ENCODE measurements around the gene GRHL1.
A peak's percentile ranks its signal among the peaks of the same experiment; 100 is the strongest.

GRHL1 gene

DNA sequence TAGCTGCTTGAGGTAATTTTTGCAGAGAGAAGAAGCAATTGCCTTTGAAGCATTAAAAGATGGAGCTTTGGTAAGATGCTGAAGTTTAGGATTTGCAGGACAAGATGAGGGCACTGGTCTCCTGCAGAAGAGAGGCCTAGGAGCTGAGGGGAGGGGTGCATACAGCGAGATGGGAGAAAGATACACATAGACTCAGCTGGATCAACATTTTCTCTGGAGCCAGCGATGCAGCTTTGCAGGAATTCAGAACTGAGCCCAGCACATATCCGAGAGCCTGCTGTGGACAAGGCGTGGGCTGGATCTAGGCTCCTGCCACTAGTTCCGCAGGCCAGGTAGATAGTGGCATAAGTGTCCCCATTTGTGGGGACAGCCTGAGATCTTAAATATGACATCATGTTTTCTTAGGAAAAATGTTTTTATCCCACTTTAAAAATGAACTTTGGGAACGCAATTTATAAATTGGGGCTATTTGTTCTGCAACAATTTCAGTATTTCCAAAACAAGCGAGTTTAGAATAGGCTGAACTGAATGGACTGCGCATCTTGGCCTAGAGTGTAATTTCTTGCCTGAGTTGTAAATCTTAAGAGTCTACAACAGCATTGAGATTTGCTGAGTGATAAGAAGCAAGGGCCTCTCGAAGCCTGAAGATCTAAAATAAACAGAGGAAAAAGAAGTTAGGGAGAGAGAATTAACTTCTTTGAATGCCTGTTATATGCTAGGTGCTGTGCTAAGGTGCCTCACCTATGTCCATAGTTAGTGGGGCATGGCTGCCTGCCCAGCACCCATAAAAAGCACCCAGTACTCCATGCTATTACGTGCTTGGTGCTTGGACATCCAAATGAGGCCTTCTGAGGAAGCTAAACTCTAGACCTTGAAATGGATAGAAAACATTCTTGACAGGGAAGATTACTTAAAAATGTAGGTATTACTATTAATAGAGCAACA lies 17.3 kb downstream of the GRHL1 start:
- Histone ChIP-seq H3K9ac (ENCODE audit: low read depth, low read length, poor library complexity) (no peak overlapping the region), H3K4me2 (ENCODE audit: insufficient read depth, low read length, poor library complexity, severe bottlenecking) (no peak overlapping the region), H3K9me3 (replicated peaks in 1 of 2; ENCODE audit: control insufficient read depth in 2 of 2, insufficient read depth in 1 of 2, low read depth in 1 of 2, low read length in 2 of 2) (no peaks in the 10 kb centered on the region), H3K4me3 (ENCODE audit: low read length in 2 of 2) (no peak overlapping the region), H2BK12ac (ENCODE audit: low read length) (no peak overlapping the region), H3K27ac (replicated peaks; ENCODE audit: low read length) (no peak overlapping the region), H4K91ac (ENCODE audit: low read depth, low read length, poor library complexity) (no peak overlapping the region), H2AK5ac (ENCODE audit: low read depth, low read length) (no peak overlapping the region), H3K18ac (ENCODE audit: low read length) (no peak overlapping the region), H4K8ac (ENCODE audit: low read depth, low read length) (no peak overlapping the region), H2BK5ac (ENCODE audit: low read length) (no peak overlapping the region), H2BK15ac (ENCODE audit: low read length) (no peak overlapping the region), H3K4ac (ENCODE audit: low read length) (no peak overlapping the region), H3K23ac (ENCODE audit: low read depth, low read length, poor library complexity) (no peak overlapping the region), H3K79me1 (ENCODE audit: low read depth, low read length) (no peaks in the 10 kb centered on the region), H3K36me3 (replicated peaks in 1 of 2; ENCODE audit: control insufficient read depth in 2 of 2, insufficient read depth in 2 of 2, low read length in 2 of 2) (peaks cover 0 to 2% of the 10 kb centered on the region in 2 donors), H3K27me3 (ENCODE audit: control insufficient read depth in 3 of 3, insufficient read depth in 3 of 3, low read depth in 1 of 3, low read length in 3 of 3) (no peaks in the 10 kb centered on the region), H3K14ac (ENCODE audit: low read length) (no peak overlapping the region), H2AFZ (ENCODE audit: low read length) (peak overlapping the region; percentile 45), H2BK120ac (ENCODE audit: low read depth, low read length) (no peak overlapping the region), H3K4me1 (ENCODE audit: control insufficient read depth in 2 of 2, insufficient read depth in 1 of 2, low read depth in 1 of 2, low read length in 2 of 2) (peaks cover 20 to 22% of the 10 kb centered on the region in 2 donors)
- no CpG with 5 or more reads among the region's 10 CpGs for WGBS, 2 donors (ENCODE audit: extremely low coverage in 2 of 2, insufficient read length in 2 of 2, insufficient replicate concordance in 1 of 2)
- DNase-seq (ENCODE audit: low spot score): no peak

DNA sequence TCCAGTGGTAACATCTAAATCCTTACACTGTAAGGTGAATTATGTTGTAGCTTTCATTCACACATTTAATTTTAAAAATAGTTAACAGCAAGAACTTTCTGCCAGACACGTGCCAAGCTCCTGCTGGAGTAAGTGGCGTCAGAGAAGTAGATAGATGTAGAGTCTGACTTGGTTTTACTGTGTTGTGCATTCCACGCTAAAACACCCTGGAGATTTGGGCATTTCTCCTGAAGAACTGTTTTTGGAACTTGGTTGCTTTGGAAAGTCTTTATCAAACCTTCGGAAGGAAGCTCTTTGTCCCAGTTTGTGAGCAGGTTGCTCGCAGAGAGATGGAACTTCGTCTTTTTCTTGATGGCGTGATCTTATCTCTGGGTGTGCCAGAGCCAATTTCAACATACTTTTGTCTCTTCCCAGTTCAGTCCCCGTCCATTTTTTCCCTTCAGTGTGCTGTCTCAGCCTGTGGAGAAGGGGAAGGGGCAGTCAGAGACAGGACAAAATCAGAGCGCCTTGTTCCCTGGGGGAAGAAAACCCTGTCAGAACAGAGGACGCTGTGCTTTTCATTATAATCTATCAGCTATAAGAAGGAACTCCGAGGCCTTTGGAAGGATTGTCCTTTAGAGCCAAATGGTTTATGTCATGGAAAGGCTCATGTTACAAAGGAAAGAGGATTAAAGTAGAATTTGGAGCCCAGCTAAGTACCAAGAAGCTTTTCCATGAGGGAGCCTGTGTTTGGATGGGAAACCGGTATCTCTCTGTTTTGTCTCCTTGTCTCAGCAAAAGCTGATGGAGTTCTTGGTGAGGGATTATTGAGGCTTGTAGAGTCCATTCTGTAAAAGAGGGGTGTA lies 18.9 kb downstream of the GRHL1 start:
- Histone ChIP-seq H2BK120ac (ENCODE audit: low read depth, low read length) (no peak overlapping the region), H2AFZ (ENCODE audit: low read length) (no peak overlapping the region), H3K36me3 (replicated peaks in 1 of 2; ENCODE audit: control insufficient read depth in 2 of 2, insufficient read depth in 2 of 2, low read length in 2 of 2) (peaks cover 0 to under 1% of the 10 kb centered on the region in 2 donors), H3K27me3 (ENCODE audit: control insufficient read depth in 3 of 3, insufficient read depth in 3 of 3, low read depth in 1 of 3, low read length in 3 of 3) (no peaks in the 10 kb centered on the region), H3K18ac (ENCODE audit: low read length) (no peak overlapping the region), H2BK15ac (ENCODE audit: low read length) (no peak overlapping the region), H3K4me2 (ENCODE audit: insufficient read depth, low read length, poor library complexity, severe bottlenecking) (no peak overlapping the region), H4K8ac (ENCODE audit: low read depth, low read length) (no peak overlapping the region), H3K14ac (ENCODE audit: low read length) (no peak overlapping the region), H2BK5ac (ENCODE audit: low read length) (no peak overlapping the region), H3K4ac (ENCODE audit: low read length) (no peak overlapping the region), H3K4me3 (ENCODE audit: low read length in 2 of 2) (no peak overlapping the region), H3K23ac (ENCODE audit: low read depth, low read length, poor library complexity) (no peak overlapping the region), H3K79me1 (ENCODE audit: low read depth, low read length) (no peaks in the 10 kb centered on the region), H2AK5ac (ENCODE audit: low read depth, low read length) (no peak overlapping the region), H3K27ac (replicated peaks; ENCODE audit: low read length) (peak overlapping the region; percentile 42), H3K9me3 (replicated peaks in 1 of 2; ENCODE audit: control insufficient read depth in 2 of 2, insufficient read depth in 1 of 2, low read depth in 1 of 2, low read length in 2 of 2) (no peaks in the 10 kb centered on the region), H3K9ac (ENCODE audit: low read depth, low read length, poor library complexity) (no peak overlapping the region), H2BK12ac (ENCODE audit: low read length) (no peak overlapping the region), H3K4me1 (ENCODE audit: control insufficient read depth in 2 of 2, insufficient read depth in 1 of 2, low read depth in 1 of 2, low read length in 2 of 2) (peaks cover 20 to 22% of the 10 kb centered on the region in 2 donors), H4K91ac (ENCODE audit: low read depth, low read length, poor library complexity) (no peak overlapping the region)
- no peak for DNase-seq (ENCODE audit: low spot score)
- WGBS, 2 donors (ENCODE audit: extremely low coverage in 2 of 2, insufficient read length in 2 of 2, insufficient replicate concordance in 1 of 2): no CpG with 5 or more reads among the region's 12 CpGs

DNA sequence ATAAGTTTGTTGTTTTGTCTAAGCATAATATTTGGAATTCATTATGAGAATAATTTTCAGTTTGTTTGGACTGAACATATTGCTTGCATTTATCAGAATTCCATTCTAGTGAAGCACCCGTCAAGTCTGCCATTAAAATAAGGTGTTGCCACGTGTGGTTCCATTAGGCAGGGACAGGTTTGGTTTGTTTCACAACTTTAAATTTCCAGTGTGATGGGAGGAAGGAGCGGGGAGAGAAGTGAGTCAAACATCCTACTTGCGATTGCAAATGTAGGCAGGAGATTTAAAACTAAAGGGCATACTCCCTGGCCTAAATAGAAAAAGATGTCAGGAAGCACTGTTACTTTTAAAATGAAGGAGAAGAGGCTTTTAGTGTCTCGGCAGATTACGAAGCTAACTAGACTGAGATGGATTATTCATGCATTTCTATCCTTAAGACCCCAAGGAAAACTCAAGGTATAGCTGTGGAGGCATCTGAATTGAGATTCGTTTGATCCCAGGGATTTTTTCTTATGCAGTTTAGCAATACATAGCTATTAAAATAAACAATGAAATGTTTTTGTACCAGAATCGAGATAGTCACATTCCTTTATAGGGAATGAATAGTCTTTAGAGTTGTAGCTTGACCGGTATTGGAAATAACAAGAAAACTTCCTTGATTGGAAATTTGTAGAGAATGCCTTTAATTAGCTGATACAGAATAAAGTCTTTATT lies 19.8 kb downstream of the GRHL1 start:
- Histone ChIP-seq H3K4me1 (ENCODE audit: control insufficient read depth in 2 of 2, insufficient read depth in 1 of 2, low read depth in 1 of 2, low read length in 2 of 2) (peaks cover 20 to 22% of the 10 kb centered on the region in 2 donors), H2BK12ac (ENCODE audit: low read length) (no peak overlapping the region), H3K27me3 (ENCODE audit: control insufficient read depth in 3 of 3, insufficient read depth in 3 of 3, low read depth in 1 of 3, low read length in 3 of 3) (no peaks in the 10 kb centered on the region), H3K14ac (ENCODE audit: low read length) (no peak overlapping the region), H3K9ac (ENCODE audit: low read depth, low read length, poor library complexity) (no peak overlapping the region), H2BK15ac (ENCODE audit: low read length) (no peak overlapping the region), H3K9me3 (replicated peaks in 1 of 2; ENCODE audit: control insufficient read depth in 2 of 2, insufficient read depth in 1 of 2, low read depth in 1 of 2, low read length in 2 of 2) (no peaks in the 10 kb centered on the region), H2AK5ac (ENCODE audit: low read depth, low read length) (no peak overlapping the region), H4K8ac (ENCODE audit: low read depth, low read length) (no peak overlapping the region), H3K36me3 (replicated peaks in 1 of 2; ENCODE audit: control insufficient read depth in 2 of 2, insufficient read depth in 2 of 2, low read length in 2 of 2) (no peaks in the 10 kb centered on the region), H2BK120ac (ENCODE audit: low read depth, low read length) (no peak overlapping the region), H4K91ac (ENCODE audit: low read depth, low read length, poor library complexity) (no peak overlapping the region), H3K4me3 (ENCODE audit: low read length in 2 of 2) (no peak overlapping the region), H2AFZ (ENCODE audit: low read length) (no peak overlapping the region), H3K18ac (ENCODE audit: low read length) (no peak overlapping the region), H3K4ac (ENCODE audit: low read length) (no peak overlapping the region), H2BK5ac (ENCODE audit: low read length) (no peak overlapping the region), H3K23ac (ENCODE audit: low read depth, low read length, poor library complexity) (no peak overlapping the region), H3K79me1 (ENCODE audit: low read depth, low read length) (no peaks in the 10 kb centered on the region), H3K27ac (replicated peaks; ENCODE audit: low read length) (no peak overlapping the region), H3K4me2 (ENCODE audit: insufficient read depth, low read length, poor library complexity, severe bottlenecking) (no peak overlapping the region)
- no CpG with 5 or more reads among the region's 9 CpGs for WGBS, 2 donors (ENCODE audit: extremely low coverage in 2 of 2, insufficient read length in 2 of 2, insufficient replicate concordance in 1 of 2)
- DNase-seq (ENCODE audit: low spot score): no peak
